Limb (tissue), 2 donors: ENCODE measurements around the gene MARCO.

ENCODE experiments used
- DNase-seq, 2 donors: peaks; one replicate each; pipeline ENCODE4 v3.0.0-alpha.2; 2016; ENCODE audit errors: extremely low spot score in 2 of 2

Gene MARCO

GRCh38 chr2:118942031-118942430, at the start of gene MARCO:
Gene MARCO, plus strand, starts transcription at chr2:118942194. Its CDS starts 107 bp downstream, at chr2:118942301.
- no peak for DNase-seq

GRCh38 chr2:118893100-118893499, 48.9 kb upstream of the MARCO start:
- no peak for DNase-seq

- DNase-seq = no peak
Measured at GRCh38 chr2:118902266-118903028, 39.5 kb upstream of the MARCO start.

- DNase-seq = no peak
Measured at GRCh38 chr2:118903029-118903351, 39.0 kb upstream of the MARCO start.

- no peak for DNase-seq
Measured at GRCh38 chr2:118903551-118904479, 38.2 kb upstream of the MARCO start.

GRCh38 chr2:118905206-118905605, 36.8 kb upstream of the MARCO start:
- no peak for DNase-seq

GRCh38 chr2:118906186-118906585, 35.8 kb upstream of the MARCO start:
- DNase-seq = no peak

- no peak for DNase-seq
Measured at GRCh38 chr2:118907759-118908158, 34.2 kb upstream of the MARCO start.

- no peak for DNase-seq
Measured at GRCh38 chr2:118909191-118909590, 32.8 kb upstream of the MARCO start.

- no peak for DNase-seq
Measured at GRCh38 chr2:118911166-118911856, 30.7 kb upstream of the MARCO start.

- no peak for DNase-seq
Measured at GRCh38 chr2:118911936-118912335, 30.1 kb upstream of the MARCO start.

GRCh38 chr2:118913131-118913802, 28.7 kb upstream of the MARCO start:
- DNase-seq = no peak

GRCh38 chr2:118913803-118914645, 28.0 kb upstream of the MARCO start:
- DNase-seq = no peak

GRCh38 chr2:118914721-118915453, 27.1 kb upstream of the MARCO start:
- DNase-seq = no peak

GRCh38 chr2:118918017-118918416, 24.0 kb upstream of the MARCO start:
- DNase-seq = no peak

- no peak for DNase-seq
Measured at GRCh38 chr2:118921646-118922045, 20.3 kb upstream of the MARCO start.

- no peak for DNase-seq
Measured at GRCh38 chr2:118922254-118922653, 19.7 kb upstream of the MARCO start.

GRCh38 chr2:118923371-118923770, 18.6 kb upstream of the MARCO start:
- DNase-seq = no peak

- no peak for DNase-seq
Measured at GRCh38 chr2:118925476-118925875, 16.5 kb upstream of the MARCO start.

- no peak for DNase-seq
Measured at GRCh38 chr2:118925981-118926380, 16.0 kb upstream of the MARCO start.
